HEK293 (cell line): ENCODE measurements around the gene TXNDC2.

ENCODE experiments used
- CTCF ChIA-PET: fragments of 350-600 bp; formaldehyde crosslinking; extraction: SDS; loops from one replicate; lab custom pipeline; 2021; ENCODE audit warnings: antibody characterized with exemption; lab: Yijun Ruan, JAX
- POLR2A ChIA-PET: fragments of 300-600 bp; formaldehyde crosslinking; extraction: SDS; loops from one replicate; lab custom pipeline; 2020; ENCODE audit warnings: antibody characterized with exemption, inconsistent platforms; lab: Yijun Ruan, JAX
- H3K27ac ChIP-seq: fragments of 200-500 bp; sonication (Bioruptor generic); 2 replicates; pipeline ENCODE4 v1.5.1; 2014; ENCODE audit warnings: low read depth, low read length, control low read depth, inconsistent platforms; ENCODE audit errors: extremely low read depth
- H3K36me3 ChIP-seq, 2 experiments: fragments of 200-500 bp in 1 of 2; sonication (Bioruptor generic) in 1 of 2; 1 replicate in 1 of 2; 2 replicates in 1 of 2; pipeline ENCODE4 v1.5.1; 2014 to 2017; ENCODE audit warnings: inconsistent platforms in 2 of 2, low read length in 2 of 2; ENCODE audit not compliant: control insufficient read depth in 2 of 2, insufficient read depth in 1 of 2
- H3K4me1 ChIP-seq: fragments of 200-500 bp; sonication (Bioruptor generic); 2 replicates; pipeline ENCODE4 v1.5.1; 2014; ENCODE audit warnings: mild to moderate bottlenecking, low read length, inconsistent platforms; ENCODE audit not compliant: control insufficient read depth, insufficient read depth
- H3K4me3 ChIP-seq: 2 replicates; pipeline ENCODE4 v1.5.1; 2011; ENCODE audit warnings: low read depth, mild to moderate bottlenecking, control low read depth, low read length, moderate library complexity
- H3K9me3 ChIP-seq: fragments of 200-500 bp; sonication (Bioruptor generic); 2 replicates; pipeline ENCODE4 v1.5.1; 2014; ENCODE audit warnings: low read depth, low read length, inconsistent platforms; ENCODE audit not compliant: control insufficient read depth, insufficient read depth
- HOXA7 ChIP-seq: sonication (generic); formaldehyde crosslinking; IDR thresholded peaks from 2 replicates; pipeline ENCODE4 v1.8.1; 2022; ENCODE audit warnings: missing genetic modification reagents, borderline replicate concordance
- HOXC10 ChIP-seq: sonication (generic); formaldehyde crosslinking; IDR thresholded peaks from 2 replicates; pipeline ENCODE4 v1.8.1; 2023; ENCODE audit warnings: mild to moderate bottlenecking, missing genetic modification reagents
- SP2 ChIP-seq: fragments of 450-650 bp; formaldehyde crosslinking; IDR thresholded peaks from 2 replicates; pipeline ENCODE4 v1.5.1; 2016; ENCODE audit warnings: missing biosample characterization, missing genetic modification characterization
- ZNF10 ChIP-seq: fragments of 450-650 bp; formaldehyde crosslinking; IDR thresholded peaks from 2 replicates; pipeline ENCODE4 v1.5.1; 2017; ENCODE audit warnings: missing biosample characterization, missing genetic modification characterization
- ZNF394 ChIP-seq: fragments of 450-650 bp; formaldehyde crosslinking; IDR thresholded peaks from 2 replicates; pipeline ENCODE4 v1.5.1; 2016; ENCODE audit warnings: missing biosample characterization, missing genetic modification characterization, mild to moderate bottlenecking, moderate library complexity, borderline replicate concordance
- ZNF596 ChIP-seq: fragments of 450-650 bp; IDR thresholded peaks from 2 replicates; pipeline ENCODE4 v1.5.0; 2018; ENCODE audit warnings: missing biosample characterization, mild to moderate bottlenecking, missing genetic modification characterization, moderate library complexity
- TF ChIP-seq, protein P1 (sequence below): fragments of 450-650 bp; formaldehyde crosslinking; IDR thresholded peaks from 2 replicates; pipeline ENCODE4 v1.5.1; 2016; ENCODE audit warnings: missing biosample characterization, missing genetic modification characterization
- TF ChIP-seq, protein P2 (sequence below): fragments of 450-650 bp; formaldehyde crosslinking; IDR thresholded peaks from 2 replicates; pipeline ENCODE4 v1.5.1; 2016; ENCODE audit warnings: missing biosample characterization, missing genetic modification characterization, borderline replicate concordance
- TF ChIP-seq, protein P3 (sequence below): fragments of 450-650 bp; formaldehyde crosslinking; conservative IDR thresholded peaks from 2 replicates; pipeline ENCODE4 v1.5.1; 2016; ENCODE audit warnings: low read depth, missing biosample characterization, missing genetic modification characterization
- TF ChIP-seq, protein P4 (sequence below): fragments of 450-650 bp; formaldehyde crosslinking; IDR thresholded peaks from 2 replicates; pipeline ENCODE4 v1.5.1; 2016; ENCODE audit warnings: missing biosample characterization, missing genetic modification characterization
- TF ChIP-seq, protein P5 (sequence below): fragments of 450-650 bp; formaldehyde crosslinking; IDR thresholded peaks from 2 replicates; pipeline ENCODE4 v1.5.1; 2016; ENCODE audit warnings: missing biosample characterization, missing genetic modification characterization

TXNDC2 gene

DNA sequence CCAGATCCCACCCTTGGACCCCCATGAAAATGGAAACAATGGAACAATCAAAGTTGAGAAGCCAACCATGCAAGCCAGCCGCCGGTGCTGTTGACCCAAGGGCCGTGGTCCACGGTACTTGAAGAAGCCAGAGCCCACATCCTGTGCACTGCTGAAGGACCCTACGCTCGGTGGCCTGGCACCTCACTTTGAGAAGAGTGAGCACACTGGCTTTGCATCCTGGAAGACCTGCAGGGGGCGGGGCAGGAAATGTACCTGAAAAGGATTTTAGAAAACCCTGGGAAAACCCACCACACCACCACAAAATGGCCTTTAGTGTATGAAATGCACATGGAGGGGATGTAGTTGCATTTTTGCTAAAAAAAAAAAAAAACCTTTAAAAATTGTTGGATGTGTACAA lies 26.5 kb upstream of the TXNDC2 start:
- H3K4me1 ChIP-seq = no peaks in the 10 kb centered on the region
- H3K9me3 ChIP-seq = no peaks in the 10 kb centered on the region
- ChIA-PET POLR2A (no interaction called here), CTCF (interaction anchor here (0.6 kb wide), 1 partner anchor 1350 kb away, joined by 4 read pairs; no protein-coding TSS in a partner anchor)
- TF ChIP-seq, protein P1, sequence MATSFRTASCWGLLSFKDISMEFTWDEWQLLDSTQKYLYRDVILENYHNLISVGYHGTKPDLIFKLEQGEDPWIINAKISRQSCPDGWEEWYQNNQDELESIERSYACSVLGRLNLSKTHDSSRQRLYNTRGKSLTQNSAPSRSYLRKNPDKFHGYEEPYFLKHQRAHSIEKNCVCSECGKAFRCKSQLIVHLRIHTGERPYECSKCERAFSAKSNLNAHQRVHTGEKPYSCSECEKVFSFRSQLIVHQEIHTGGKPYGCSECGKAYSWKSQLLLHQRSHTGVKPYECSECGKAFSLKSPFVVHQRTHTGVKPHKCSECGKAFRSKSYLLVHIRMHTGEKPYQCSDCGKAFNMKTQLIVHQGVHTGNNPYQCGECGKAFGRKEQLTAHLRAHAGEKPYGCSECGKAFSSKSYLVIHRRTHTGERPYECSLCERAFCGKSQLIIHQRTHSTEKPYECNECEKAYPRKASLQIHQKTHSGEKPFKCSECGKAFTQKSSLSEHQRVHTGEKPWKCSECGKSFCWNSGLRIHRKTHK = no peak
- TF ChIP-seq SP2 (tag by site-specific recombination) (no peak), ZNF596 (tag by site-specific recombination) (no peak), ZNF394 (no peak), ZNF10 (tag by site-specific recombination) (no peak)
- TF ChIP-seq, protein P2, sequence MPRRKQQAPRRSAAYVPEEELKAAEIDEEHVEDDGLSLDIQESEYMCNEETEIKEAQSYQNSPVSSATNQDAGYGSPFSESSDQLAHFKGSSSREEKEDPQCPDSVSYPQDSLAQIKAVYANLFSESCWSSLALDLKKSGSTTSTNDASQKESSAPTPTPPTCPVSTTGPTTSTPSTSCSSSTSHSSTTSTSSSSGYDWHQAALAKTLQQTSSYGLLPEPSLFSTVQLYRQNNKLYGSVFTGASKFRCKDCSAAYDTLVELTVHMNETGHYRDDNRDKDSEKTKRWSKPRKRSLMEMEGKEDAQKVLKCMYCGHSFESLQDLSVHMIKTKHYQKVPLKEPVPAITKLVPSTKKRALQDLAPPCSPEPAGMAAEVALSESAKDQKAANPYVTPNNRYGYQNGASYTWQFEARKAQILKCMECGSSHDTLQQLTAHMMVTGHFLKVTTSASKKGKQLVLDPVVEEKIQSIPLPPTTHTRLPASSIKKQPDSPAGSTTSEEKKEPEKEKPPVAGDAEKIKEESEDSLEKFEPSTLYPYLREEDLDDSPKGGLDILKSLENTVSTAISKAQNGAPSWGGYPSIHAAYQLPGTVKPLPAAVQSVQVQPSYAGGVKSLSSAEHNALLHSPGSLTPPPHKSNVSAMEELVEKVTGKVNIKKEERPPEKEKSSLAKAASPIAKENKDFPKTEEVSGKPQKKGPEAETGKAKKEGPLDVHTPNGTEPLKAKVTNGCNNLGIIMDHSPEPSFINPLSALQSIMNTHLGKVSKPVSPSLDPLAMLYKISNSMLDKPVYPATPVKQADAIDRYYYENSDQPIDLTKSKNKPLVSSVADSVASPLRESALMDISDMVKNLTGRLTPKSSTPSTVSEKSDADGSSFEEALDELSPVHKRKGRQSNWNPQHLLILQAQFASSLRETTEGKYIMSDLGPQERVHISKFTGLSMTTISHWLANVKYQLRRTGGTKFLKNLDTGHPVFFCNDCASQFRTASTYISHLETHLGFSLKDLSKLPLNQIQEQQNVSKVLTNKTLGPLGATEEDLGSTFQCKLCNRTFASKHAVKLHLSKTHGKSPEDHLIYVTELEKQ (tag by site-specific recombination) = no peak
- TF ChIP-seq, all 188 proteins: peak for 0
- Histone ChIP-seq H3K36me3 (peaks cover 0 to 28% of the 10 kb centered on the region in 2 experiments; a peak in 1 of 3 replicates), H3K27ac (no peak overlapping the region), H3K4me3 (no peak overlapping the region)

DNA sequence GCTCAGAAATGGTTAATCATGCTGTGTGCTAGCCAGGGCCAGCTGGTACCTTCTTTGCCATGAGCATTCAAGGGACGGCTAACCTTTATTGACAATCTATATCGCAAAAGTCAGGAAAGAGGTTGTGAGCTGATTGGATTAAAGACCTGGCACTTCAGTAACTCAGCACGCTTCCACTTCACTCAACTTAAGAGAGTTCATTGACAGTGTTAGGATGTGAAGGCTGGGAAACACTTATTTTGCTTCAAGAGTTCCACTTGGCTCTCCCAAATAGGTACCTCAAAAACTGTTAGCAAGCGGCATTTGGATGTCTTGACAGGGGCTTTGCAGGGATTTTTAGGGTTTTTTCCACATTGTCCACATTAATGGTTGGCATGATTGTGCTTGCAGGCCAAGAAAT lies 25.1 kb upstream of the TXNDC2 start:
- ChIA-PET POLR2A (interaction anchor here (0.7 kb wide), 1 partner anchor 346 kb away, joined by 6 read pairs; no protein-coding TSS in a partner anchor), CTCF (no interaction called here)
- Histone ChIP-seq H3K4me1 (no peaks in the 10 kb centered on the region), H3K27ac (no peak overlapping the region), H3K36me3 (peaks cover 0 to 28% of the 10 kb centered on the region in 2 experiments; a peak in 1 of 3 replicates), H3K4me3 (no peak overlapping the region), H3K9me3 (no peaks in the 10 kb centered on the region)
- TF ChIP-seq HOXA7 (no peak), HOXC10 (CRISPR knock-in tag) (no peak)
- TF ChIP-seq, protein P3, sequence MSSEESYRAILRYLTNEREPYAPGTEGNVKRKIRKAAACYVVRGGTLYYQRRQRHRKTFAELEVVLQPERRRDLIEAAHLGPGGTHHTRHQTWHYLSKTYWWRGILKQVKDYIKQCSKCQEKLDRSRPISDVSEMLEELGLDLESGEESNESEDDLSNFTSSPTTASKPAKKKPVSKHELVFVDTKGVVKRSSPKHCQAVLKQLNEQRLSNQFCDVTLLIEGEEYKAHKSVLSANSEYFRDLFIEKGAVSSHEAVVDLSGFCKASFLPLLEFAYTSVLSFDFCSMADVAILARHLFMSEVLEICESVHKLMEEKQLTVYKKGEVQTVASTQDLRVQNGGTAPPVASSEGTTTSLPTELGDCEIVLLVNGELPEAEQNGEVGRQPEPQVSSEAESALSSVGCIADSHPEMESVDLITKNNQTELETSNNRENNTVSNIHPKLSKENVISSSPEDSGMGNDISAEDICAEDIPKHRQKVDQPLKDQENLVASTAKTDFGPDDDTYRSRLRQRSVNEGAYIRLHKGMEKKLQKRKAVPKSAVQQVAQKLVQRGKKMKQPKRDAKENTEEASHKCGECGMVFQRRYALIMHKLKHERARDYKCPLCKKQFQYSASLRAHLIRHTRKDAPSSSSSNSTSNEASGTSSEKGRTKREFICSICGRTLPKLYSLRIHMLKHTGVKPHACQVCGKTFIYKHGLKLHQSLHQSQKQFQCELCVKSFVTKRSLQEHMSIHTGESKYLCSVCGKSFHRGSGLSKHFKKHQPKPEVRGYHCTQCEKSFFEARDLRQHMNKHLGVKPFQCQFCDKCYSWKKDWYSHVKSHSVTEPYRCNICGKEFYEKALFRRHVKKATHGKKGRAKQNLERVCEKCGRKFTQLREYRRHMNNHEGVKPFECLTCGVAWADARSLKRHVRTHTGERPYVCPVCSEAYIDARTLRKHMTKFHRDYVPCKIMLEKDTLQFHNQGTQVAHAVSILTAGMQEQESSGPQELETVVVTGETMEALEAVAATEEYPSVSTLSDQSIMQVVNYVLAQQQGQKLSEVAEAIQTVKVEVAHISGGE (tag by site-specific recombination) = no peak
- TF ChIP-seq, protein P4, sequence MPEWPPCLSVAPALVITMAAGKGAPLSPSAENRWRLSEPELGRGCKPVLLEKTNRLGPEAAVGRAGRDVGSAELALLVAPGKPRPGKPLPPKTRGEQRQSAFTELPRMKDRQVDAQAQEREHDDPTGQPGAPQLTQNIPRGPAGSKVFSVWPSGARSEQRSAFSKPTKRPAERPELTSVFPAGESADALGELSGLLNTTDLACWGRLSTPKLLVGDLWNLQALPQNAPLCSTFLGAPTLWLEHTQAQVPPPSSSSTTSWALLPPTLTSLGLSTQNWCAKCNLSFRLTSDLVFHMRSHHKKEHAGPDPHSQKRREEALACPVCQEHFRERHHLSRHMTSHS (tag by site-specific recombination) = no peak
- TF ChIP-seq, protein P5, sequence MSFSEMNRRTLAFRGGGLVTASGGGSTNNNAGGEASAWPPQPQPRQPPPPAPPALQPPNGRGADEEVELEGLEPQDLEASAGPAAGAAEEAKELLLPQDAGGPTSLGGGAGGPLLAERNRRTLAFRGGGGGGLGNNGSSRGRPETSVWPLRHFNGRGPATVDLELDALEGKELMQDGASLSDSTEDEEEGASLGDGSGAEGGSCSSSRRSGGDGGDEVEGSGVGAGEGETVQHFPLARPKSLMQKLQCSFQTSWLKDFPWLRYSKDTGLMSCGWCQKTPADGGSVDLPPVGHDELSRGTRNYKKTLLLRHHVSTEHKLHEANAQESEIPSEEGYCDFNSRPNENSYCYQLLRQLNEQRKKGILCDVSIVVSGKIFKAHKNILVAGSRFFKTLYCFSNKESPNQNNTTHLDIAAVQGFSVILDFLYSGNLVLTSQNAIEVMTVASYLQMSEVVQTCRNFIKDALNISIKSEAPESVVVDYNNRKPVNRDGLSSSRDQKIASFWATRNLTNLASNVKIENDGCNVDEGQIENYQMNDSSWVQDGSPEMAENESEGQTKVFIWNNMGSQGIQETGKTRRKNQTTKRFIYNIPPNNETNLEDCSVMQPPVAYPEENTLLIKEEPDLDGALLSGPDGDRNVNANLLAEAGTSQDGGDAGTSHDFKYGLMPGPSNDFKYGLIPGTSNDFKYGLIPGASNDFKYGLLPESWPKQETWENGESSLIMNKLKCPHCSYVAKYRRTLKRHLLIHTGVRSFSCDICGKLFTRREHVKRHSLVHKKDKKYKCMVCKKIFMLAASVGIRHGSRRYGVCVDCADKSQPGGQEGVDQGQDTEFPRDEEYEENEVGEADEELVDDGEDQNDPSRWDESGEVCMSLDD (tag by site-specific recombination) = no peak
- TF ChIP-seq, all 188 proteins: peak for 0
